ENCODE data around the gene ADCY5. TPM values are rescaled to one million over a fixed set of nuclear protein-coding genes. Genes with fewer than 3 reads are reported as not detected.
"Not testable (repeated sequence)": the region's sequence is repeated elsewhere in the genome, so short reads cannot be mapped to it uniquely, and the experiment has no call there.

The ADCY5 gene
- under 0.01 TPM in 1 of 2 replicates, not detected in the other for total RNA-seq (2012; rRNA removed)

GRCh38 chr3:123448536-123449101 is at the start of gene ADCY5:
Gene ADCY5, minus strand, starts transcription at chr3:123449090. Its CDS starts 545 bp downstream, at chr3:123448545.
- H3K9me3 ChIP-seq (replicated peaks; ENCODE audit: low read length): no peaks in the 10 kb centered on the region
- H3K4me2 ChIP-seq (ENCODE audit: low read length): peak within 1 kb of the TSS; percentile 75
- H3K4me1 ChIP-seq (ENCODE audit: control insufficient read depth, insufficient read depth, low read length): no peaks in the 10 kb centered on the region
- H3K27me3 ChIP-seq (ENCODE audit: control insufficient read depth, insufficient read depth, low read length): peaks cover 66% of the 10 kb centered on the region
- H3K9ac ChIP-seq (ENCODE audit: low read depth, low read length): peak within 1 kb of the TSS; percentile 8
- peak within 1 kb of the TSS; percentile 67 for H3K4me3 ChIP-seq (ENCODE audit: low read length)
- no peaks in the 10 kb centered on the region for H3K36me3 ChIP-seq (ENCODE audit: insufficient read depth, low read length)

GRCh38 chr3:123493912-123494311 is 45.0 kb upstream of the ADCY5 start:
- no peak overlapping the region for H3K9ac ChIP-seq (ENCODE audit: low read depth, low read length)
- H3K4me3 ChIP-seq (ENCODE audit: low read length): no peak overlapping the region
- no peaks in the 10 kb centered on the region for H3K9me3 ChIP-seq (replicated peaks; ENCODE audit: low read length)
- H3K4me1 ChIP-seq (ENCODE audit: control insufficient read depth, insufficient read depth, low read length): no peaks in the 10 kb centered on the region
- peaks cover 5% of the 10 kb centered on the region for H3K36me3 ChIP-seq (ENCODE audit: insufficient read depth, low read length)
- no peaks in the 10 kb centered on the region for H3K27me3 ChIP-seq (ENCODE audit: control insufficient read depth, insufficient read depth, low read length)
- no peak overlapping the region for H3K4me2 ChIP-seq (ENCODE audit: low read length)

GRCh38 chr3:123491966-123492587 is 43.2 kb upstream of the ADCY5 start:
- Histone ChIP-seq H3K9ac (ENCODE audit: low read depth, low read length) (no peak overlapping the region), H3K4me1 (ENCODE audit: control insufficient read depth, insufficient read depth, low read length) (no peaks in the 10 kb centered on the region), H3K36me3 (ENCODE audit: insufficient read depth, low read length) (peaks cover 5% of the 10 kb centered on the region), H3K4me3 (ENCODE audit: low read length) (no peak overlapping the region), H3K9me3 (replicated peaks; ENCODE audit: low read length) (no peaks in the 10 kb centered on the region), H3K27me3 (ENCODE audit: control insufficient read depth, insufficient read depth, low read length) (no peaks in the 10 kb centered on the region), H3K4me2 (ENCODE audit: low read length) (no peak overlapping the region)

GRCh38 chr3:123489400-123490004 is 40.6 kb upstream of the ADCY5 start:
- H3K9ac ChIP-seq (ENCODE audit: low read depth, low read length): no peak overlapping the region
- H3K9me3 ChIP-seq (replicated peaks; ENCODE audit: low read length): no peaks in the 10 kb centered on the region
- H3K4me2 ChIP-seq (ENCODE audit: low read length): no peak overlapping the region
- H3K36me3 ChIP-seq (ENCODE audit: insufficient read depth, low read length): peaks cover 5% of the 10 kb centered on the region
- no peaks in the 10 kb centered on the region for H3K4me1 ChIP-seq (ENCODE audit: control insufficient read depth, insufficient read depth, low read length)
- no peaks in the 10 kb centered on the region for H3K27me3 ChIP-seq (ENCODE audit: control insufficient read depth, insufficient read depth, low read length)
- no peak overlapping the region for H3K4me3 ChIP-seq (ENCODE audit: low read length)

DNA sequence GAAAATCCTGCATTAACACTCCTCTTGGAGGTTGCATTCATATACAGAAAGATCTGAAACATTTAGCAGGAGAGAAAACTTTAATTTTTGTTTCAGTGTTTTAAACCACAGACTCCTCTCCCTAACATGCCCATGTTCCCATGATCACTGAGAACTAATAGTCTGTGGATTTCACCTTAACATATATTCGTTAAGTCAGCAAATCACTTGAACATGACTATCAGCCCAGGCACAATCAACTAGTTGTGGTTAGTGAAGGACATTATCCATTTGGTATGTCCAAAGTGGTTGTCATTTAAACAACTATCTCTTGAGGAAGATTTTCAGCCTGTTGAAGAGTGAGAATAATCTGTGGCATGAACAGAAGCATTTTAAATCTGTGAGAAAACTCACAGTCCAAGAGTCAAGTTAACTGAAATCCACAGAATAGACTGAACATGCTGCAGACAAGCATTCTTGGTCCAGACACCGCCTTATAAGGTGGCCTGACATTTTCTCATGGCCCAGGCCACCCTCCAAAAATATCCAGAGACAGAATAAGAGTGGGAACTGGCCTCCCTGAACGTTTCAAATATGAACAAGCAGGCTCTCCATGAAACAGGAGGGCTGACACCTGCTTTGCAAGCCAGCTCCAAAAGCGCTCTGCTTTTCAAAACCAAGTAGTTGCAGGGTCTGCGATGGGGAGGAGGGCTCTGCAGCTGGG is 39.9 kb upstream of the ADCY5 start:
- H3K4me2 ChIP-seq (ENCODE audit: low read length): no peak overlapping the region
- H3K9me3 ChIP-seq (replicated peaks; ENCODE audit: low read length): no peaks in the 10 kb centered on the region
- no peaks in the 10 kb centered on the region for H3K27me3 ChIP-seq (ENCODE audit: control insufficient read depth, insufficient read depth, low read length)
- no peak overlapping the region for H3K4me3 ChIP-seq (ENCODE audit: low read length)
- peaks cover under 1% of the 10 kb centered on the region for H3K36me3 ChIP-seq (ENCODE audit: insufficient read depth, low read length)
- no peaks in the 10 kb centered on the region for H3K4me1 ChIP-seq (ENCODE audit: control insufficient read depth, insufficient read depth, low read length)
- no peak overlapping the region for H3K9ac ChIP-seq (ENCODE audit: low read depth, low read length)

- H3K9ac ChIP-seq (ENCODE audit: low read depth, low read length); H3K27me3 ChIP-seq (ENCODE audit: control insufficient read depth, insufficient read depth, low read length); H3K4me3 ChIP-seq (ENCODE audit: low read length); H3K4me2 ChIP-seq (ENCODE audit: low read length); H3K4me1 ChIP-seq (ENCODE audit: control insufficient read depth, insufficient read depth, low read length); H3K36me3 ChIP-seq (ENCODE audit: insufficient read depth, low read length); H3K9me3 ChIP-seq (replicated peaks; ENCODE audit: low read length): not testable (repeated sequence)
Observed at GRCh38 chr3:123487063-123487462, 38.2 kb upstream of the ADCY5 start.

- no peaks in the 10 kb centered on the region for H3K36me3 ChIP-seq (ENCODE audit: insufficient read depth, low read length)
- H3K27me3 ChIP-seq (ENCODE audit: control insufficient read depth, insufficient read depth, low read length): peaks cover 13% of the 10 kb centered on the region
Observed at GRCh38 chr3:123486460-123486859, 37.6 kb upstream of the ADCY5 start.

GRCh38 chr3:123485551-123485950 is 36.7 kb upstream of the ADCY5 start:
- Histone ChIP-seq H3K4me2 (ENCODE audit: low read length) (no peak overlapping the region), H3K9ac (ENCODE audit: low read depth, low read length) (no peak overlapping the region), H3K27me3 (ENCODE audit: control insufficient read depth, insufficient read depth, low read length) (peaks cover 22% of the 10 kb centered on the region), H3K4me1 (ENCODE audit: control insufficient read depth, insufficient read depth, low read length) (no peaks in the 10 kb centered on the region), H3K4me3 (ENCODE audit: low read length) (no peak overlapping the region), H3K36me3 (ENCODE audit: insufficient read depth, low read length) (no peaks in the 10 kb centered on the region), H3K9me3 (replicated peaks; ENCODE audit: low read length) (no peaks in the 10 kb centered on the region)

More at GRCh38 chr3:123486460-123486859, 37.6 kb upstream of the ADCY5 start:
- H3K9me3 ChIP-seq (replicated peaks; ENCODE audit: low read length): no peaks in the 10 kb centered on the region
- no peaks in the 10 kb centered on the region for H3K4me1 ChIP-seq (ENCODE audit: control insufficient read depth, insufficient read depth, low read length)
- H3K4me3 ChIP-seq (ENCODE audit: low read length): no peak overlapping the region
- no peak overlapping the region for H3K9ac ChIP-seq (ENCODE audit: low read depth, low read length)
- no peak overlapping the region for H3K4me2 ChIP-seq (ENCODE audit: low read length)

- Histone ChIP-seq H3K4me1 (ENCODE audit: control insufficient read depth, insufficient read depth, low read length) (no peaks in the 10 kb centered on the region), H3K9me3 (replicated peaks; ENCODE audit: low read length) (no peaks in the 10 kb centered on the region), H3K9ac (ENCODE audit: low read depth, low read length) (no peak overlapping the region), H3K4me3 (ENCODE audit: low read length) (no peak overlapping the region), H3K27me3 (ENCODE audit: control insufficient read depth, insufficient read depth, low read length) (peaks cover 42% of the 10 kb centered on the region), H3K36me3 (ENCODE audit: insufficient read depth, low read length) (no peaks in the 10 kb centered on the region), H3K4me2 (ENCODE audit: low read length) (no peak overlapping the region)
Observed at GRCh38 chr3:123483146-123483545, 34.3 kb upstream of the ADCY5 start.

DNA sequence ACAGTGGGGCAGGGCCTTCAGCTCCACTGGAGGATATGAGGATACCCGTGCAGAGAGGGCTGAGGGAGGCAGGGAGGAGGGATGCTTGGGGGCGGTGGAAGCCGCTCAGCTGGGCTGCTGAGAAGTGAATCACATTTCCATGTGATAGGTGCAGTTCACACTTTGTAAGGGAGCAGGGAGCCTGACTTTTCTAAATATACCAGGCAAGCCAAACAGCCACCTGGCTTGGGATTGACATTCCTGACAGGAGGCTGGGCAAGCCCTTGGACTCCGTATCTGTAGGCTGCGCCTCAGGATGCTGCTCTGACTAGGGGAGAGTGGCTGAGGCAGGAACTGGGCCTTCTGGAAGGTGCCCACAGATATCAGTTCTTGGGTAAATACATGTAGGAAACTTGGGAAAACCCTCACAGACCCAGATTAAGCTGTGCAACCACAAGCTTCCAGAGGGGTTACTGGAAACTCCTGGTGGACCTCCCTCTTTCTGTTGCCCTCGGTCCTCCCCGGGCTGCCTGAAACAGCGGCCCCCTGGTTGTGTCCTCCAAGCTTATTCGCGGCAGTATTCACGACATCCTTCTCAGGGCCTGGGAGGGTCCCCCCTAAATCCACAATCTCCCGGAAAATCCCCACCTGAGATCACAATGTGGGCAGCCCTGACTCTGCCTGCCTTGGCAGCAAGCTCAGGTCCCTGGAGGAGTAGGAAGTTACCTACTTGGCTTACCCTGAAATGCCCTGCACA is 33.0 kb upstream of the ADCY5 start:
- Histone ChIP-seq H3K9ac (ENCODE audit: low read depth, low read length) (no peak overlapping the region), H3K4me1 (ENCODE audit: control insufficient read depth, insufficient read depth, low read length) (no peaks in the 10 kb centered on the region), H3K27me3 (ENCODE audit: control insufficient read depth, insufficient read depth, low read length) (peaks cover 54% of the 10 kb centered on the region)

GRCh38 chr3:123481071-123481470 is 32.2 kb upstream of the ADCY5 start:
- peaks cover 60% of the 10 kb centered on the region for H3K27me3 ChIP-seq (ENCODE audit: control insufficient read depth, insufficient read depth, low read length)
- no peaks in the 10 kb centered on the region for H3K36me3 ChIP-seq (ENCODE audit: insufficient read depth, low read length)
- H3K9ac ChIP-seq (ENCODE audit: low read depth, low read length): no peak overlapping the region
- H3K4me2 ChIP-seq (ENCODE audit: low read length): no peak overlapping the region
- H3K9me3 ChIP-seq (replicated peaks; ENCODE audit: low read length): no peaks in the 10 kb centered on the region
- H3K4me1 ChIP-seq (ENCODE audit: control insufficient read depth, insufficient read depth, low read length): no peaks in the 10 kb centered on the region
- no peak overlapping the region for H3K4me3 ChIP-seq (ENCODE audit: low read length)

More for the DNA sequence above, 33.0 kb upstream of the ADCY5 start:
- Histone ChIP-seq H3K4me2 (ENCODE audit: low read length) (no peak overlapping the region), H3K36me3 (ENCODE audit: insufficient read depth, low read length) (no peaks in the 10 kb centered on the region), H3K4me3 (ENCODE audit: low read length) (no peak overlapping the region), H3K9me3 (replicated peaks; ENCODE audit: low read length) (no peaks in the 10 kb centered on the region)
